AG10803 (cell line): ENCODE results near the gene CFAP141.

ENCODE experiments used
- DNase-seq: peaks from one replicate; pipeline ENCODE4 v3.0.0; 2010; ENCODE audit warnings: low read depth
- H3K4me3 ChIP-seq: 2 replicates; pipeline ENCODE4 v1.5.1; 2011; ENCODE audit warnings: mild to moderate bottlenecking, low read length, control low read depth
- TF ChIP-seq, protein P1 (sequence below): conservative IDR thresholded peaks from 2 replicates; pipeline ENCODE4 v1.5.1; 2011; ENCODE audit warnings: mild to moderate bottlenecking, low read length, control low read depth, inconsistent platforms

Gene CFAP141

DNA sequence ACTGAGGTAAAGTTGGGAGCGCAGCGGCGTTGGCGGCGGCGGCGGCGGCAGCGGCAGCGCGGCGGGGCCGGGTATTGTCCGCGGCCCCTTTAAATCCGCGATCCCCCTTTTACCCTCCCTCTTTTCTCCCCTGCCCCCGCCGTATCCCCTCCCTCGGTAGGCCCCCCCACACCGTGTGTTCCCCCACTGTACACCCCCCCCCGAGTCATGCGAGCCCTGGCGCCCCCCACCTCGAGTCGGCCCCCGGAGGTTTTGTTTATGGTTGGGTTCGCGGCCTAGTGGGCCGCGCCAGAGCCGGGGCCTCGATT lies 14.8 kb upstream of the CFAP141 start:
- peak overlapping the region; percentile 89 for H3K4me3 ChIP-seq
- TF ChIP-seq, protein P1, sequence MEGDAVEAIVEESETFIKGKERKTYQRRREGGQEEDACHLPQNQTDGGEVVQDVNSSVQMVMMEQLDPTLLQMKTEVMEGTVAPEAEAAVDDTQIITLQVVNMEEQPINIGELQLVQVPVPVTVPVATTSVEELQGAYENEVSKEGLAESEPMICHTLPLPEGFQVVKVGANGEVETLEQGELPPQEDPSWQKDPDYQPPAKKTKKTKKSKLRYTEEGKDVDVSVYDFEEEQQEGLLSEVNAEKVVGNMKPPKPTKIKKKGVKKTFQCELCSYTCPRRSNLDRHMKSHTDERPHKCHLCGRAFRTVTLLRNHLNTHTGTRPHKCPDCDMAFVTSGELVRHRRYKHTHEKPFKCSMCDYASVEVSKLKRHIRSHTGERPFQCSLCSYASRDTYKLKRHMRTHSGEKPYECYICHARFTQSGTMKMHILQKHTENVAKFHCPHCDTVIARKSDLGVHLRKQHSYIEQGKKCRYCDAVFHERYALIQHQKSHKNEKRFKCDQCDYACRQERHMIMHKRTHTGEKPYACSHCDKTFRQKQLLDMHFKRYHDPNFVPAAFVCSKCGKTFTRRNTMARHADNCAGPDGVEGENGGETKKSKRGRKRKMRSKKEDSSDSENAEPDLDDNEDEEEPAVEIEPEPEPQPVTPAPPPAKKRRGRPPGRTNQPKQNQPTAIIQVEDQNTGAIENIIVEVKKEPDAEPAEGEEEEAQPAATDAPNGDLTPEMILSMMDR: no peak
- DNase-seq: no peak

DNA sequence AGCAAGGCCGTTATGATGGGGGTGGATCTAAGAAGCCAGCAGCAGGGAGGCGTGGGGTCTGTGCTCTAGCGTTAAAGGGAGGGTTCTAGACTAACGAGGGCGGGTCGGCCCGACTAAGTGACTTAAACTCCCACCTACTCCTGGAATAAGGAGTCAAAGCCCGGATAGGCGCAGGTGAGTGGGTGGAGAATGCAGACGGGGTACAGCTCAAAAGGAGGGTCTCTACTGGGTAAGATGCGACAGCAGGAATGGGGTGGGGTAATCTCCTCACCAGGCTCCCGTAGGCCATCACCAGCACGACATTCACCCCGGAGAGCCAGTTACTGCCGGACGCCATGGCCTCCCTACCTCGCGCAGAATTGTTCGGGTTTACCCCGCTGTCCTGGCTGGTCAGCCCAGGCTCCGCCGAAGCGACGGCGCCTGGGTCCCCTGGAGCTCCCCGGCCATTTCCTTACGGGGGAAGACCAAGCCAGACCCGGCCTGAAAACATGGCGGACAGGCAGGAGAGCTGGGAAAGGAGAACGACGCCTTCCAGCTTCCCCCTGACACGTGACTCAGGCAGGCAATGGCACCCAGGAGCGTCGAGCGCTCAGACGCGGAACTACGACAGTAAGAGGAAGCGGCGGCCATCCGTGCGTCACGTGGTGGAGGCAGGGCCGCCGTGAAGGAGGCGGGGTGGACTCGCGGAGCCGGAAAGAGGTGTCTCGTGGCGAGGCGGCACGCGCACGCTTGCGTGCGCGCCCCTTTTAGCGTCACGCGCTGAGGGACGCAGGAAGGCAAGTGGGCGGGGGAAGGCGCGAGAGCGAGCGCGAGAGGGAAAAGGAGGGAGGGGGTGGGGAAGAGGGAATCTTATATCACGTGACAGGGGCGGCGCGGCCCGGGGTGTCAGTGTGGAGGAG lies 14.2 kb upstream of the CFAP141 start, which contains the start of gene UBAP2L:
TSS of gene UBAP2L (plus strand) at position 885 of the 899 bp plus-strand sequence. CDS start 4,169 bp downstream, outside the sequence.
- TF ChIP-seq, protein P1: no peak
- H3K4me3 ChIP-seq: peak within 1 kb of the TSS; percentile 99
- peak; percentile 99 for DNase-seq

DNA sequence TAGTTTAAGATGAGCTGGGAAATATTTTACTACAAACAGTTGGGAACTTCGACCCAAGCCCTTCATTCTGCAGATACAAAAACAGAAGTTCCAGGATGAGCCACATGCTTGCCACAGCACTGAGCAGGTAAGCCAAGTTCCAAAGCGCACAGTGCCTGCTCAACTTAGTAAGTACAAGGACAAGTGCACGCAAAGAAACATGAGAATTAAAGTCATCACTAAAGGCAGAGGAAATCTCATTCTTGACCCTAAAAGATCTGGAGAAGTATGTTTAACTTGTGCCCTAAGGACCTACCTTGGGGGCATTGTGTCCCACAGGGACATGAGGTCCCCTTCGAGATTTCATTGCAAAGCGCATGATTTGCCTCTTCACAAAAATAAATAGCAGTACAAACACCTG lies 13.4 kb upstream of the CFAP141 start:
- TF ChIP-seq, protein P1: no peak

DNA sequence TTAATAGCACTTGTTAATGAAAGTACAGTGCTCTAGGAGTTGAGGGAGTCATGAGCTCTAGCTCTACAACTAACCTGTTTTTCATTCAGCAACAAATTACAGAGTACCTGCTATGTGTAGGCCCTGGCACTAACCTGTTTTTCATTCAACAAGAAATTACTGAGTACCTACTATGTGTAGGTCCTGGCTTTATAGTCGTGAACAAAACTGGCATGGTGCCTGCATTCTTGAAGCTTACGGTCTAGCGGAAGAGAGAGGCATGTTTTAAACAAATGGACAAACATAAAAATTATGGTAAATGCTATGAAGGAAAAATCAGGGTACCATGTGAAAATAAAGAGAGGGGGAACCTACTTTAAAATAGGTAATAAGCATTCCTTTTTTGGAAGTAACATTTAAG lies 12.4 kb upstream of the CFAP141 start:
- TF ChIP-seq, protein P1: no peak
- H3K4me3 ChIP-seq: peak overlapping the region; percentile 99
- DNase-seq: no peak

More for the DNA sequence above, 13.4 kb upstream of the CFAP141 start:
- H3K4me3 ChIP-seq: peak overlapping the region; percentile 99
- DNase-seq: no peak

DNA sequence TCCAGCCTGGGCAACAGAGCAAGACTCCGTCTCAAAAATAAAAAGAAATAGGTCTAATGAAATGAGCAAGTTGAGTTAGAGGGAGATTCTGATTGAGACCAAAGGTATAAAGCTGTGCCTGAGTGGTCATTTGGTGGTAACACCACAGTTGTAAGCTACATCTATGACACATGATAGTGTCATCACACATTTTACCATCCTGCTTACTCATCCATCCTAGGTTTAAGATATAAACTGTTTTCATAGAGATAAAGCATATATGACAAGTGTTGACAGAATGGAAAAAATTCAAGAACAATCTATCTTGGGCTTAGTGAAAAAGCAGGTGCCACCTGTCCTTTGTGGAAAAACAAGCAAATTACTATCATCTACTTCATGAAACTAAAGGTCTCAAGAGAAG lies 7.1 kb upstream of the CFAP141 start:
- TF ChIP-seq, protein P1: no peak
- DNase-seq: no peak
- no peak overlapping the region for H3K4me3 ChIP-seq

DNA sequence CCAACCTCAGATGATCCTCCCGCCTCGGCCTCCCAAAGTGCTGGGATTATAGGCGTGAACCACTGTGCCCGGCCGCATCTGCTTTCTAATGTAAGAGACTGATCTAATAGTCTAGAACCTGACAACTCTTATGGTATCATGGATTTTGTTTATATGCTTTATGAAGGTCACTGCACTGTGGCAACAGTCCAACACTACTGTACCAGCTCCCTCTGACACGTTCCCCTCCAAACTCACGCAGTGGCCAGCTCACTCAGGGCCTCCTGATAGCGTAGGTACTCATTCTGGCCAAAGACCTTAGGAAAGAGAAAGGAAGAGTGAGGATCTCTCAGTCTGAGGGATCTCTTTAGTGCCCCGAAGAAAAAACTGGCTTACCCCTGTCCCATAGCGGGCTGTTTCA lies 6.0 kb upstream of the CFAP141 start:
- TF ChIP-seq, protein P1: no peak
- DNase-seq: no peak
- H3K4me3 ChIP-seq: no peak overlapping the region

DNA sequence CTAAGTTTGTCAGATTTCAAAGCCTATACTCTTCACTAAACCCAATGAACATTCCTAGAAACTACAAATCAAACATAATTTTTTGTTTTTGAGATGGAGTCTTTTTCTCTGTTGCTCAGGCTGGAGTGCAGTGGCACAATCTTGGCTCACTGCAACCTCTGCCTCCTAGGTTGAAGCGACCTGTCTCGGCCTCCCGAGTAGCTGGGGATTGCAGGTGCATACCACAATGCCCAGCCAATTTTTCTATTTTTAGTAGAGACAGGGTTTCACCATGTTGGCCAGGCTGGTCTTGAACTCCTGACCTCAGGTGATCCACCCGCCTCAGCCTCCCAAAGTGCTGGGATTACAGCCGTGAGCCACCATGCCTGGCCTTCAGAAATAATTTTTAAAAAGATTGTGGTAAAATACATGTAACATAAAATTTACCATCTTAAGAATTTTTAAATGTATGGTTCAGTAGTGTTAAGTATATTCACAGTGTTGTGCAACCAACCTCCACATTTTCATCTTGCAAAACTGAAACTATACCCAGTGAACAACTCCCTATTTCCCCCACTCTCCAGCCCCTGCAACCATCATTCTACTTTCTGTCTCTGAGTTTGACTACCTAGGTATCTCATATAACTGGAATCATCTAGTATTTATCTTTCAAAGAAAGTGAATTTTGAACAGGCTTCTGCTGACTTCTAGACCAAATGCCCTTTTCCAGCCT lies 2.7 kb upstream of the CFAP141 start:
- DNase-seq: no peak
- TF ChIP-seq, protein P1: no peak
- H3K4me3 ChIP-seq: no peak overlapping the region
